Muscle layer of duodenum (tissue), 2 donors: ENCODE results near the gene TMEM176A.
"Not testable (repeated sequence)": the region's sequence is repeated elsewhere in the genome, so short reads cannot be mapped to it uniquely, and the experiment has no call there.

ENCODE experiments used
- H3K27ac ChIP-seq: one replicate; pipeline ENCODE4 v1.7.0; 2013; ENCODE audit warnings: mild to moderate bottlenecking, low read length
- H3K27me3 ChIP-seq: one replicate; pipeline ENCODE4 v1.7.0; 2013; ENCODE audit warnings: low read depth, mild to moderate bottlenecking, control low read depth, low read length
- H3K36me3 ChIP-seq, 2 donors: one replicate each; pipeline ENCODE4 v1.7.0; 2013; ENCODE audit warnings: low read length in 2 of 2, control low read depth in 1 of 2, mild to moderate bottlenecking in 1 of 2; ENCODE audit not compliant: insufficient read depth in 2 of 2, control insufficient read depth in 1 of 2
- H3K4me1 ChIP-seq, 2 donors: one replicate each; pipeline ENCODE4 v1.7.0; 2013; ENCODE audit warnings: low read length in 2 of 2, mild to moderate bottlenecking in 2 of 2, control low read depth in 1 of 2, moderate library complexity in 1 of 2; ENCODE audit not compliant: insufficient read depth in 2 of 2, control insufficient read depth in 1 of 2
- H3K4me3 ChIP-seq, 2 donors: one replicate each; pipeline ENCODE4 v1.7.0; 2013; ENCODE audit warnings: low read length in 2 of 2, low read depth in 1 of 2, mild to moderate bottlenecking in 1 of 2
- H3K9me3 ChIP-seq, 2 donors: one replicate each; pipeline ENCODE4 v1.7.0; 2013; ENCODE audit warnings: low read length in 2 of 2, control low read depth in 1 of 2, mild to moderate bottlenecking in 1 of 2; ENCODE audit not compliant: control insufficient read depth in 1 of 2
- donor health status: healthy.

The TMEM176A gene

GRCh38 chr7:150774131-150774530, 26.4 kb upstream of the TMEM176A start:
- H3K4me1 ChIP-seq, H3K9me3 ChIP-seq, H3K27ac ChIP-seq, H3K27me3 ChIP-seq, H3K4me3 ChIP-seq, H3K36me3 ChIP-seq: not testable (repeated sequence)

- Histone ChIP-seq H3K36me3 (no peaks in the 10 kb centered on the region), H3K9me3 (no peaks in the 10 kb centered on the region), H3K4me1 (peaks cover 0 to 7% of the 10 kb centered on the region in 2 donors), H3K27ac (no peak overlapping the region), H3K4me3 (no peak overlapping the region), H3K27me3 (no peaks in the 10 kb centered on the region)
These were observed 22.4 kb upstream of the TMEM176A start for GRCh38 chr7:150778014-150778737.

GRCh38 chr7:150778738-150779301, 21.7 kb upstream of the TMEM176A start:
- Histone ChIP-seq H3K9me3 (no peaks in the 10 kb centered on the region), H3K4me3 (no peak overlapping the region), H3K36me3 (no peaks in the 10 kb centered on the region), H3K4me1 (peaks cover 0 to 8% of the 10 kb centered on the region in 2 donors), H3K27me3 (no peaks in the 10 kb centered on the region), H3K27ac (no peak overlapping the region)

- no peaks in the 10 kb centered on the region for H3K36me3 ChIP-seq
- H3K27me3 ChIP-seq = no peaks in the 10 kb centered on the region
- peak overlapping the region; percentile 32 for H3K27ac ChIP-seq
- no peak overlapping the region for H3K4me3 ChIP-seq
- H3K4me1 ChIP-seq = peaks cover 9 to 15% of the 10 kb centered on the region in 2 donors
- no peaks in the 10 kb centered on the region for H3K9me3 ChIP-seq
These were observed 20.3 kb upstream of the TMEM176A start for GRCh38 chr7:150780292-150780691.

GRCh38 chr7:150781103-150781502, 19.5 kb upstream of the TMEM176A start:
- Histone ChIP-seq H3K9me3 (no peaks in the 10 kb centered on the region), H3K4me1 (peaks cover 9 to 22% of the 10 kb centered on the region in 2 donors), H3K36me3 (no peaks in the 10 kb centered on the region), H3K4me3 (no peak overlapping the region), H3K27ac (peak overlapping the region; percentile 32), H3K27me3 (no peaks in the 10 kb centered on the region)

GRCh38 chr7:150781961-150782360, 18.6 kb upstream of the TMEM176A start:
- no peaks in the 10 kb centered on the region for H3K9me3 ChIP-seq
- H3K36me3 ChIP-seq = no peaks in the 10 kb centered on the region
- H3K4me1 ChIP-seq = peaks cover 11 to 25% of the 10 kb centered on the region in 2 donors
- H3K4me3 ChIP-seq = no peak overlapping the region
- H3K27me3 ChIP-seq = no peaks in the 10 kb centered on the region
- H3K27ac ChIP-seq = peak overlapping the region; percentile 32

- peak overlapping the region; percentile 81 for H3K27ac ChIP-seq
- peaks cover 32 to 34% of the 10 kb centered on the region in 2 donors for H3K4me1 ChIP-seq
- no peaks in the 10 kb centered on the region for H3K9me3 ChIP-seq
These were observed 16.3 kb upstream of the TMEM176A start for GRCh38 chr7:150784120-150784736.

GRCh38 chr7:150784954-150785353, 15.6 kb upstream of the TMEM176A start:
- Histone ChIP-seq H3K36me3 (no peaks in the 10 kb centered on the region), H3K4me1 (peaks cover 31 to 34% of the 10 kb centered on the region in 2 donors), H3K4me3 (no peak overlapping the region), H3K27me3 (no peaks in the 10 kb centered on the region), H3K9me3 (no peaks in the 10 kb centered on the region), H3K27ac (peak overlapping the region; percentile 81)

More at GRCh38 chr7:150784120-150784736, 16.3 kb upstream of the TMEM176A start:
- H3K4me3 ChIP-seq = no peak overlapping the region
- H3K27me3 ChIP-seq = no peaks in the 10 kb centered on the region
- no peaks in the 10 kb centered on the region for H3K36me3 ChIP-seq

- H3K36me3 ChIP-seq = peaks cover 10% of the 10 kb centered on the region in 2 donors
- H3K9me3 ChIP-seq = no peaks in the 10 kb centered on the region
- peak overlapping the region in 1 of 2 donors; percentile 27 for H3K4me3 ChIP-seq
- H3K27me3 ChIP-seq = no peaks in the 10 kb centered on the region
- peaks cover 31 to 34% of the 10 kb centered on the region in 2 donors for H3K4me1 ChIP-seq
- H3K27ac ChIP-seq = peak overlapping the region; percentile 82
These were observed 13.0 kb upstream of the TMEM176A start for GRCh38 chr7:150787321-150788281.

GRCh38 chr7:150788474-150789269, 11.9 kb upstream of the TMEM176A start:
- peak overlapping the region; percentile 82 for H3K27ac ChIP-seq
- H3K4me1 ChIP-seq = peaks cover 31 to 34% of the 10 kb centered on the region in 2 donors
- no peaks in the 10 kb centered on the region for H3K9me3 ChIP-seq
- peaks cover 10 to 16% of the 10 kb centered on the region in 2 donors for H3K36me3 ChIP-seq
- no peaks in the 10 kb centered on the region for H3K27me3 ChIP-seq
- H3K4me3 ChIP-seq = no peak overlapping the region
